HG02884 (cell line): ENCODE data around the gene ASPSCR1.
"Not testable (repeated sequence)": the region's sequence is repeated elsewhere in the genome, so short reads cannot be mapped to it uniquely, and the experiment has no call there.

Source experiments
- ATAC-seq: cut with Tn5 transposase; IDR thresholded peaks from one replicate; pipeline ENCODE4 v1.9.1; 2021; ENCODE audit warnings: mild to moderate bottlenecking, moderate library complexity; ENCODE audit not compliant: unreplicated experiment

Gene ASPSCR1

DNA sequence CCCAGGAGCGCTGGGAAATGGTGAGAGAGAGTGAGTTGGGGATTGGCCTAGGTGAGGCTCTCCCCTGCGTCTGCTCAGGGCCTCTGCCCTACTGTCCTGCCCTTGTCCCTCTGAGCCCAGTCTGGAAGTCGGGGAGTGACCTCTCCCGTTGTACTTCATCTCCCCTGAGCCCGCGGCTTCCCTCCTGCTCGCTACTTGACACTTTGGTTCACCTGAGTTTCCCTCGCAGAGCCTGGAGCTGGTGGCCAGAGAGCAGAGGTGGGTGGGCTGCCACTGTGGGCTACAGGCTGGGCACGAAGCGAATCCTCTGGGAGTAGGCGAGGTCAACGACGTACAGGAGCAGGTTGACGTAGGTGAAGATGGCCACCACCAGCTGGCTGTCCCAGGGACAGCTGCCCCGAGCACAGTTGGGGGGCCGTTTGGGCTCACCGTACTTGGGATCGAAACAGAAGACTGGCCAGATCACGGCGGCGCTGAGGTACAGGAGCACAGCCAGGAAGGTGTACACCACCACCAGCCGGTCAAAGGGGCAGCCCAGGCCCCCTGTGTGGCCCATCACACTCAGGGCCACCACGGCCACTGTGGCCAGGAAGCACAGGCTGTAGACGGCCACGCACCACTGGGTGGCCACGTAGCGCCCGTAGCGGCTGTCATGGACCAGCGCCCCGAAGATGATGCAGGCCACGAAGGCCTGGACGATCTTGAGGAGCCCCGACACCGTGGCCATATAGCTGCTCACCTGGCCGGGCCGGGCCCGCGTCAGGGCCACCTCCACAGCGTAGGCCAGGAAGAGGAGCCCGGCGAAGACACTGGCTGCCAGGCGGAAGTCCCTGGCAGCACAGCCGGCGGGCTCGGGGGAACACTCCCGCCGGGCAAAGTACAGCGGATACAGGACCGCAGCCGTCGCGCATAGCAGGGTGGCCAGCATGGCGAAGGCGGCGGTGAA, 36.6 kb upstream of the ASPSCR1 start:
- no peak for ATAC-seq

DNA sequence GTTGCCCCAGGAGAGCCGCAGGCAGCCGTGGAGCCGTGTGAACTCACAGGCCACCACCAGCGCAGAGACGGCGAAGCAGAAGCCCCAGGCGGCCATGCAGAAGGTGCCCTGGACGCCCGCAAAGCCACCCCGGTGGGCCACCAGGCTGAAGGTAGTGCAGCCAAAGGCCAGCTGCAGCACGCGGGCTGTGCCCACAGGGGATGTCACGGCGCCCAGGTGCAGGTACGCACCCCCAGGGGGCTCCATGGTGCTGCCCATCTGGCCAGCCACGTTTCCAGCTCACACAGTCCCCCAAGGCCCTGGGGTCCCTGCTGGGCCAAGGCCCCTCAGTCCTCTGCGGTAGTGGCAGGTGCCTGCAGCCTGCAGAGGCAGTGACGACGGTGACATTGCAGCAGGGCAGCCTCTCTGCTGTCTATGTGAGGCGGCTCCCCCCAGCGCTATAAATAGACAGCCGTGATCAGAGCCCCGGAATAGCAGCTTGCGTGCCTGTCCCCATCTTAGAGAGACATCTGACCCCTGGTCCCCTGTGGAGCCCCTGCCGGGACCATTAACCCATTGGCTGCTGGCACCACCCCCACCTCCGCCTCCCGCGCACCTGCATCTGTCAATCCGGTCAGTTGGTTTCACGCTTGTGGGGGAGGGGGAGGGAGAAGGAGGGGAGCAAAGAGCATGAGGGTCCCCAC, 35.8 kb upstream of the ASPSCR1 start:
- ATAC-seq: no peak

DNA sequence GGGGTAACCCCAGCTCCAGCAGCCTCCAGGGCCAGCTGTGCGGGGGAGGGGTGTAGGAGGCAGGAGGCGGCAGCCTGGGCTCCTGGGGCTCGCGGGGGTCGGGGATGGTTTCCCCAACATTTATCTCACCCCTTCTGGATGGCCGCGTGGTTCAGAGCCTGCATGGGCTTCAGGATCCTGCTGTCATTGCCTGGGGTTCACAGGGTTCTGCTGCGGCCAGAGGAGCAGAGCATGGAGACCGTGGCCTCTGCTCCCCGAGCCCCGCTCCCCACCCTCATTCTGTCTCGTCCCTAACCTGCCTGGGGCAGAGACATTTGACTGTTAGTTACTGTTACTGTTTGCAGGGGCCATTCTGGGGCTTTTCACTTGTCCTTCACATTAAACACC, 35.3 kb upstream of the ASPSCR1 start:
- ATAC-seq: no peak

DNA sequence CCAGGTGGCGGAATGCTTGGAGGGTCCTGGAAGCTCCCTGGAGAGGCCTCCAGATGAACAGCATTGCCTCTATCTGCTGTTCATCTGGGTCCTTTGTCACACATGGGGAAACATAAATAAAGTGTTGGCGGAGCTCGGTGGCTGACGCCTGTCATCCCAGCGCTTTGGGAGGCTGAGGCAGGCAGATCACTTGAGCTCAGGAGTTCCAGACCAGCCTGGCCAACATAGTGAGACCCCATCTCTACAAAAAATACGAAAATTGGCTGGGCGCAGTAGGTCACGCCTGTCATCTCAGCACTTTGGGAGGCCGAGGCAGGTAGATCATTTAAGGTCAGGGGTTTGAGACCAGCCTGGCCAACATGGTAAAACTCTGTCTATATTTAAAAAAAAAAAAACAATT, 32.6 kb upstream of the ASPSCR1 start:
- ATAC-seq: no peak

DNA sequence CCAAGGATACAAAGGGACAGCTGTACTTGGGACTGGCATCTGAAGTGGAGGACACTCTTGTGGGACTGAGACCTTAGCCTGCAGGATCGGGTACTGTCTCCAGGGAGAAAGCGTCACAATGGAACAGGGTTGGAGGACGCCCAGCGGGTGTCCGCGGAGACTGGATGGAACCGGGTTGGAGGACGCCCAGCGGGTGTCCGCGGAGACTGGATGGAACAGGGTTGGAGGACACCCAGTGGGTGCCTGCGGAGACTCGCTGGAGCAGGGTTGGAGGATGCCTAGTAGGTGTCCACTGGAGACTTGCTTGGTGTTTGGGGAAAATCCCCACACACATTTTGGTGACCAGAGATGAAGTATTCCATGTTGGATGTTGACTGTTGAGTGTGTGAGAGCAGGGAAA, 30.2 kb upstream of the ASPSCR1 start, which contains the start of gene MYADML2:
Gene MYADML2, minus strand, starts transcription at position 45 of the 400 bp plus-strand sequence. CDS start 5,492 bp downstream, outside the sequence.
- ATAC-seq: no peak

DNA sequence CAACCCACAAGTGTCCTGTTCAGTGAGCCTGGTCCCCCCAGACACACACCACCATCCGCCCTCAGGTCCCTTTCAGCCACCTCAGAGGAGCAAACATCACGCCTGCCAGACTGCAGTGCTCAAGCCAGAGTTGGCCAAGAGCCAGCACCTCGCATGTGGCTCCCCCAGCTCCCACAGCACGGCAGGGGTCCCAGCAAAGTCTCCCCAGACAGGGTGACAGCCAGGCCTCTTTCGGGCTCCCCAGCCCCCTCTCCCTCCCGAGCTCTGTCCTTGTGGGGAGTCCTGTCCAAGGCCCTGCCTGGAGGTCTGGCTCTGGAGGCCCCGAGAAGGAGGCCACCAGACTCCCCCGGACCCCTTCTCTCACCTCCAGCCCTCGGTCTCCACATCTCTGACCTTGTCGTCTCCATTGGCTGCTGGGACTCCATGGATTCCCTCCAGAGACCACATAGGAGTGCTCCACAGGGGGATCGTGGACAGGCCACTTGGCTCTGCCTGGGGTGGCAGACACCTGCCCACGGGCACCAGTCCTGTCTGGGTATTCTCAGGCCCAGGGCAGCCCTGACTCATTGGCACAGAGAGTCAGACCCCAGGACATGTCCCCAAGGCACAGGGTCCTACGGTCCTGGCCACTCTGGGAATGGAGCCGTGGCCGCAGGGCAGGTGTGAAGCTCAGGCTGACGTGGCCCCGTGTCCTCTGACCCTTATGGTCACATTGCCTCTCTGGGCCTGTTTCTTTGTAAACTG, 28.6 kb upstream of the ASPSCR1 start:
- no peak for ATAC-seq

DNA sequence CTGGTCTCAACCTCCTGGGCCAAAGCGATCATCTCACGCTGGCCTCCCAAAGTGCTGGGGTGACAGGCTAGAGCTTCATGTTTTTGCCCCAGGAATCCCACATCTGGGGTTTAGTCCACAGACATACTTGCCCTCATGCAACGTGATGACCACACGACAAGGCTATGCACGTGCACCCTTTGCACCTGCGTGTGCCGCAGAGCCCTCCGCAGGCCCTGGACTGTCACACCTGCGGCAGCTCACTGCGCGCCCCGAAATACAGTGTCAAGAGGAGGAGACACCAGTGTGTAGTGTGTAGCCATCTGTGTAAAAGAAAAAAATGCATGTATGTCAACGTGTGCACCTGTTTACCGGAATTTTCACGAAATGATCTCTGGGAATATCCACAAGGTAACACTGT, 26.9 kb upstream of the ASPSCR1 start:
- no peak for ATAC-seq

DNA sequence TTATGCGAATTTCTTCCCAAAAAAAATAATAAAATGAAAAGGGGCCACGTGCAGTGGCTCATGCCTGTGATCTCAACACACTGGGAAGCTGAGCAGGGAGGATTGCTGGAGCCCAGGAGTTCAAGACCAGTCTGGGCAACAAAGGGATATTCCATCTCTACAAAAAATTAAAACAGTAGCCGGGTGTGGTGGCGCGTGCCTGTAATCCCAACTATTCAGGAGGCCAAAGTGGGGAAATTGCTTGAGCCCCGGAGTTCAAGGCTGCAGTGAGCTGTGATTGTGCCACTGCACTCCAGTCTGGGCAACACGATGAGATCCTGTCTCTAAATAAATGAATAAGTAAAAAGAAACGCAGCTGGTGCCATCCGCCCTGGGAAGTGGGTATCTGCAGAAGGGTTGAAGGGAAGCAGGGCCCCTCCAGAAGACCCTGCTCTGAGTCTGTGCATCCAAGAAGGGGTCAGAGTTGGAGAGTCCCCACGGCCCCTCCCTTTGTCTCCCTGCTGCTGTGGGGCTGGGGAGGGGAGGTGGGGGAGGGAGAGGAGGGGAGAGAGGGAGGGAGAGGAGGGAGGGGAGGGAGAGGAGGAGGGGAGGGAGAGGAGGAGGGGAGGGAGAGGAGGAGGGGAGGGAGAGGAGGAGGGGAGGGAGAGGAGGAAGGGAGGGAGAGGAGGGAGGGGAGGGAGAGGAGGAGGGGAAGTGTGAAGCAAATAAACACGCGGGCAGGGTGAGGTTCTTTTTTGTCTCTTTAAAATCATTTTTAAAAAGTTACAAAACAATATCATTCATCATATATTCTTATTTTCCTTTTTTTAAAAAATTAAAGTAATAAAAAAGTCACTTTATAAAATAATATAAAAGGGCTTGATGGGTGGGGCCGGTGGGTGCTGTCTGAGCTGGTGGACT, 25.4 kb upstream of the ASPSCR1 start:
- ATAC-seq: no peak

DNA sequence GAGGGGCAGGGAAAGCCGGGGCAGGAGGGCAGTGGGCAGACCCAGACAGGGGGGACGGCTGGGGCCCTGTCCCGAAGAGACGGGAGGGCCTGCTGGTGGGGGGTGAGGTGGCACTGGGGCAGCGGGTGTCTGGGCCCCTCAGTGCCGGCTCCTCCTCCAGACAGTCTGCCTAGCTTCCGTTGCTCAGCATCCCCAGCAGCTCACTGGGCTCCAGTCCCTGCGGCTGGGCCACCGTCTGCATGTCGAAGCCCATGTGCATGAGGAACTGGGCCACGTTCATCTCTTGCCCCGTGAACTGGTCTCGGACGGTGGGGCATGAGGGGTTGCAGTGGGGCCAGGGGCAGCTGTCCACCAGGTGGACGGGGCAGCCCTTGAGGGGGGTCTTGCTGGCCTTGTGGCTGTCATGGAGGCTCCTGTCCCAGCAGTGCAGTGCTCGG, 24.6 kb upstream of the ASPSCR1 start:
- no peak for ATAC-seq

DNA sequence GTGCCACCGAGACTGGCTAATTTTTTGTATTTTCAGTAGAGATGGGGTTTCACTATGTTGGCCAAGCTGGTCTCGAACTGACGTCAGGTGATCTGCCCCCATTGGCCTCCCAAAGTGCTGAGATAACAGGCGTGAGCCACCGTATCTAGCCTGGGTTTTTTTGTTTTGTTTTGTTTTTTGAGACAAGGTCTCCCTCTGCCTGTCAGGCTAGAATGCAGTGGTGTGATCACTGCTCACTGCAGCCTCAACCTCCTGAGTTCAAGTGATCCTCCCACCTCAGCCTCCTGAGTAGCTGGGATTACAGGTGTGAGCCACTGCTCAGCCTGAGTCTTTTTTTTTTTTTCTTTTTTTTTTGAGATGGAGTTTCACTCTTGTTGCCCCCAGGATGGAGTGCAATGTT, 24.0 kb upstream of the ASPSCR1 start:
- not testable (repeated sequence) for ATAC-seq

DNA sequence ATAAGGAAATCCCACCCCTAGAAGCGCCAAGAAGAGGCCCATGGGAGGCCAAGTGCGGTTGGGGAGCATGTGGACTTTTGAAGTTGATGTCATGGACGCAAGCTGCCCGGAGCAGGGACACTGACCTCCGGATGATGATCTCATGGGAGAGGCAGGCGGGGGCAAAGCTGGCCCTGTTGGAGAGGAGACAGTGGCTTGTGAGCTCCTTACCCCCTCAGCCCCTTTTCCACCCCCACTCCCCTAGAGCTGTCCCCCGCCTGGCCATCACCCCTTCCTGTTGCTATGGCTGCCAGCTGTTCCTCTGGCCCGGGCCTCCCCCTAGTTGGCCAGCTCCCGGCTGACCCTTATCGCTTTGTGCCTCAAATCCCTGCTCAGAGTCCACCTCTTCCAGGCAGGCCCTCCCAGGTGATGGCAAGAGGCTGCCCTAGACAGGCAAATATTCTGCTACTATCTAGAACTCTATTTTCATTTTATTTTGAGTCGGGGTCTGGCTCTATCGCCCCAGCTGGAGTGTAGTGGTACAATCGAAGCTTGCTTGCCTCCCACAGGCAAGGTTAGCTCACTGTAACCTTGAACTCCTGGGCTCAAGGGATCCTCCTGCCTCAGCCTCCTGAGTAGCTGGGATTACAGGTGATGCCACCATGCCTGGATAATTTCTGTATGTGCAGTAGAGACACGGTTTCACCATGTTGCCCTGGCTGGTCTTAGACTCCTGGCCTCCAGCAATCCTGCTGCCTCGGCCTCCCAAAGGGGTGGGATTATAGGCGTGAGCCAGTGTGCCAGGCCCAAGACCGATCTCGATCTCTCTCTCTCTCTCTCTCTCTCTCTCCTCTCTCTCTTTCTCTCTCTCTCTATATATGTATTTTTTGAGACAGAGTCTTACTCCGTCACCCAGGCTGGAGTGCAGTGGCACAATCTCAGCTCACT, 23.0 kb upstream of the ASPSCR1 start:
- no peak for ATAC-seq

DNA sequence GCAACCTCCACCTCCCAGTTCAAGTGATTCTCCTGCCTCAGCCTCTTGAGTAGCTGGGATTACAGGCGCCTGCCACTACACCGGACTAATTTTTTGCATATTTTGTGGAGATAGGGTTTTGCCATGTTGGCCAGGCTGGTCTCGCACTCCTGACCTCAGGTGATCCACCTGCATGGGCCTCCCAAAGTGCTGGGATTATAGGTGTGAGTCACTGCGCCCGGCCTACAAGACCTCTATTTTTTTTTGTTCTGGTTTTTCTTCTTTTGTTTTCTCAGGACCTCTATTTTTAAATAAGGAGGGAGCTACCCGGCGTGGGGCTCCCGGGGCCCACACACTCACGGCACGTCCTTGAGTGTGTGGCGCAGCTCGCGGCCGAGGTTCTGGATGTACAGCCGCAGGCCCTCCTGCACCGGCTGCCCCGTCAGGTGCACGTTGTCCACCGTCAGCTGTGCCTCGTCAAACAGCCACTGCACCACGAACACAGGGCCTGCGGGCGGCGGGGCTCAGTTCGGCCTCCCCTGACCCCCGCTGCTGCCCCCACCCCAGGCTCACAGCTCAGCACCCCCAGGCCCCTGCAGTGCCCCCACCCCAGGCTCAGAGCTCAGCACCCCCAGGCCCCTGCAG, 22.3 kb upstream of the ASPSCR1 start:
- no peak for ATAC-seq

DNA sequence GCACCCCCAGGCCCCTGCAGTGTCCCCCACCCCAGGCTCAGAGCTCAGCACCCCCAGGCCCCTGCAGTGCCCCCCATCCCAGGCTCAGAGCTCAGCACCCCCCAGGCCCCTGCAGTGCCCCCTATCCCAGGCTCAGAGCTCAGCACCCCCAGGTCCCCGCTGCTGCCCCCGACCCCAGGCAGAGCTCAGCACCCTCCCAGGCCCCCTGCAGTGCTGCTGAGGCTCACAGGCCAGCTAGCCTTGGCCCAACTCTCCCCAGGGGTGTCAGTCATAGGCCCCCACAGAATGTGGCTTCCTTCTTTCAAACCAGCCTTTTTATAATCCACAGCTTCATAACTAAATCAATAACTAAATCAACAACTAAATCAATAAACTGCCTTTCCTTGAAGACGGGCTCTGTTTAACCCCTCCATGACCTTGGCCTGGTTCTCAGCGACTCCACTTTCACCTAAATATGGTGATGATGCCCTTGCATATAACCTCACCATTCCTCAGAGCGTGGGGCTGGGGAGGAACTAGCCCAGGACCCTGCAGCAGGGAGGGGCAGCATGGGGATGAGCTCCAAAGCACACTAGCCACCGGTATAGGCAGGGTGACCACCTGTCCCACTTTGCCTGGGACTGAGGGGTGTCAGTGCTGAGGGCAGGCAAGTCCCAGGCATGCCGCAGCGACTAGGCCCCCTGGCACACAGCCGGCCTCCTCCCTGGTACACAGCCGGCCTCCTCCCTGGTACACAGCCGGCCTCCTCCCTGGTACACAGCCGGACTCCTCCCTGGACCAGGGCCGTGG, 21.5 kb upstream of the ASPSCR1 start:
- ATAC-seq: no peak

DNA sequence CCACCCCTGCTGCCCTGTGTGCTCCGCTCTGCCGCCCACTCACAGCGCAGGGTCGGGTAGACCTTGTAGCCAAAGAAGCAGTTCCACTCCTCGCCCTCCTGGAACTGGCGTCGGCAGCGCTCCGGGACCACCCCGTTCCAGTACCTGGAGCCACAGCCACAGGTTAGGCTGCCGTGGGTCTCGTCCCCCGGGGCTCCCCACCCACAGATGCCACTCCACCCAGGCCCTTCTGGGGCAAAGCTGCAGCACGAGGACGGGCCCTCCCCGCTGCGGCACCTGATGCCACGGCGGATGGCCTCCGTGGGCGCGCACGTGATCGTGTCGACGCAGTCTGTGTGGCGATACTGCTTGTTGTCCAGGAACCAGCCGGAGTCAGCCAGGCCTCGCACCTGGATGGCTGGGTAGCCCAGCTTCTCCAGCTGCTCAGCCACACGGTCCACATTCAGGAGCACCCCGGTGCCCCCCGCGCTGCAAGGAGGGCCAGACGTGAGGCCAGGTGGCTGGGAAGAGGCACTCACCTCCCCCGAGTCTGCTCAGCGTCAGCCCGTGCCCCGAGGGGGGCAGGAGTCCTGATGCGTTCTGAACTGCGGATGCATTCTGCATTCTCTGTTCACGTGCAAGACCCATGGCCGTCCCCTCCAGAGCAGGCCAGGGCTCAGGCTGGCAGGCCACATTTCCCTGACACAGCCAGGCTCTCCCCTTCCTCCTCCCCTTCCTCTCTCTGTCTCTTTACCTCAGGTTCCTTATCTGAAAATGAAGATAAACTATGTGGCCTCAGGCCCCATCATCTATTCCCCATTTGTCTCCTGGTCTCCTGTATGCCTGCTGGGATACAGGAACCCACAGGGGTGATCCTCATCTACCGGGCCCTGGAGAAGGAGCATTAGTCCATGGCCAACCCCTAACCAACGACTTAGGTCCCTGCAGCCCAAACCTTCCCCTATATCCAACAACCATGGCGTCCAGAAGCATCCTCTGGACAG, 20.5 kb upstream of the ASPSCR1 start:
- no peak for ATAC-seq

DNA sequence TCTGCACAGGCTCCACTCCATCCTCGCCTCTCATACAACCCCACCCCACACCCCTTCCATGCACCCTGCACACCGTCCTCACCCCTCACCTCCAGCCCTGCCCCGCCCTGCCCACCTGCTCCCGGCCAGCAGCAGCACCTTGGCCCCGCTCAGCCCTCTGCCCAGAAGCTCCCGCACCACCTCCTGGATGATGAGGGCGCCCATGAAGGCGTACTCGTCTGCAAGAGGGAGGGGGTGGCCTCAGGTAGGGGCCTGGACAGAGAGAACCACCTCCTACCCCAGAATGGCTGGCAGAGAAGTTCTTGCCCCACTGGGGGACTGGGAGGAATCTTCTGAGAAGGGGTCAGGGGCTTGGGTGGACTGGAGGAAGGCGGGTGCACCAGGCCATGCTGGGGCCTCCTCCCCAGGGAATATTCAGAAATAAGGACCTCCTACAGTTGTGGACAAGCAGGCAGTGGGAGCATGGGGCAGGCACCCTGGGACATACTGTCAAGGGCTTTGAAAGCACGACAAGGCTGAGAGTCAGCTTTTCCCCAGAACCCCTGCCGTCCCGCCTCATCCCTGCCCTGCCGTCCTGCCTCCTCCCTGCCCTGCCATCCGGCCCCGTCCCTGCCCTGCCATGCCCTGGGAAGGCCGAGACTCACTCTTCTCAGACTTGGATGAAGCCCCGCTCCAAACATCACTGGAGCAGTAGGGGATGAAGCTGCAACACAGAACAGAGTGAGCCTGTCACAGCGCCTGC, 19.6 kb upstream of the ASPSCR1 start:
- ATAC-seq: no peak
